Measurements from ENCODE around the gene RGS2.

DNA sequence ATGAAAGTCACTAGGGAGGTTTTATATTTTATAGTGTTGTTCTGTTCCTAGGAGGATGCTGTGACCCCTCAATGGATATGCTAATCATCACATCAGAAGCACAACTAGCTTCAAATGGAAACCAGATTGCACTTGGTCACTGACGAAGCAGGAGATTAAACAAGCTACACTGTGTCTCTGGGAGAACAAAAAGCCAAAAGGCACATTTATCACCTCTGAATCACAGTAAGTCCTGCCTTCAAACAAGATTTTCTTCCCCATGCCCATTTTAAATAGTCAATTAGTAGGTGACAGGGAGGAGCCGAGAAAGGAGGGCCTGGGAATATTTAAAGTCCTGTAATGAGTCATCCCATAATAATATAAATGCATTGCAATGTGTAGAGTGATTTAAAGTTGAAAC, 38.1 kb downstream of the RGS2 start:
- TF ChIP-seq, protein P1, sequence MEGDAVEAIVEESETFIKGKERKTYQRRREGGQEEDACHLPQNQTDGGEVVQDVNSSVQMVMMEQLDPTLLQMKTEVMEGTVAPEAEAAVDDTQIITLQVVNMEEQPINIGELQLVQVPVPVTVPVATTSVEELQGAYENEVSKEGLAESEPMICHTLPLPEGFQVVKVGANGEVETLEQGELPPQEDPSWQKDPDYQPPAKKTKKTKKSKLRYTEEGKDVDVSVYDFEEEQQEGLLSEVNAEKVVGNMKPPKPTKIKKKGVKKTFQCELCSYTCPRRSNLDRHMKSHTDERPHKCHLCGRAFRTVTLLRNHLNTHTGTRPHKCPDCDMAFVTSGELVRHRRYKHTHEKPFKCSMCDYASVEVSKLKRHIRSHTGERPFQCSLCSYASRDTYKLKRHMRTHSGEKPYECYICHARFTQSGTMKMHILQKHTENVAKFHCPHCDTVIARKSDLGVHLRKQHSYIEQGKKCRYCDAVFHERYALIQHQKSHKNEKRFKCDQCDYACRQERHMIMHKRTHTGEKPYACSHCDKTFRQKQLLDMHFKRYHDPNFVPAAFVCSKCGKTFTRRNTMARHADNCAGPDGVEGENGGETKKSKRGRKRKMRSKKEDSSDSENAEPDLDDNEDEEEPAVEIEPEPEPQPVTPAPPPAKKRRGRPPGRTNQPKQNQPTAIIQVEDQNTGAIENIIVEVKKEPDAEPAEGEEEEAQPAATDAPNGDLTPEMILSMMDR (IDR thresholded peaks at IDR 0.05; ENCODE audit: low read length): no peak
- TF ChIP-seq EZH2 (optimal IDR thresholded peaks at IDR 0.05; ENCODE audit: low read depth, low read length): no peak
